ENCODE data around the gene KIAA1549. TPM values are rescaled to one million over a fixed set of nuclear protein-coding genes. Genes with fewer than 3 reads are reported as not detected.

KIAA1549 gene
- total RNA-seq, 1 donor from 2014 or later = 1.3 TPM

- no peaks in the 10 kb centered on the region for H3K36me3 Mint-ChIP-seq (ENCODE audit: low read depth)
- DNase-seq (ENCODE audit: low spot score) = no peak
- H3K27me3 Mint-ChIP-seq (ENCODE audit: low read depth) = peaks cover 22% of the 10 kb centered on the region
- H3K4me1 Mint-ChIP-seq (ENCODE audit: low read depth) = no peaks in the 10 kb centered on the region
- no peaks in the 10 kb centered on the region for H3K9me3 Mint-ChIP-seq
- no peak overlapping the region for H3K27ac Mint-ChIP-seq
- no peak overlapping the region for H3K4me3 Mint-ChIP-seq (ENCODE audit: low read depth)
- intact Hi-C loops (cut with micrococcal nuclease) = no loop called here
These were observed 10.7 kb downstream of the KIAA1549 start for GRCh38 chr7:138970446-138970845.

GRCh38 chr7:138967159-138967558 lies 14.0 kb downstream of the KIAA1549 start:
- intact Hi-C loops (cut with micrococcal nuclease) = no loop called here
- Mint-ChIP-seq H3K27me3 (ENCODE audit: low read depth) (peaks cover 25% of the 10 kb centered on the region), H3K36me3 (ENCODE audit: low read depth) (no peaks in the 10 kb centered on the region), H3K4me1 (ENCODE audit: low read depth) (peaks cover 9% of the 10 kb centered on the region), H3K27ac (no peak overlapping the region), H3K9me3 (no peaks in the 10 kb centered on the region), H3K4me3 (ENCODE audit: low read depth) (no peak overlapping the region)
- DNase-seq (ENCODE audit: low spot score) = no peak

- DNase-seq (ENCODE audit: low spot score) = no peak
- intact Hi-C loops (cut with micrococcal nuclease) = no loop called here
- no peak overlapping the region for H3K4me3 Mint-ChIP-seq (ENCODE audit: low read depth)
- no peak overlapping the region for H3K27ac Mint-ChIP-seq
- H3K36me3 Mint-ChIP-seq (ENCODE audit: low read depth) = no peaks in the 10 kb centered on the region
- H3K9me3 Mint-ChIP-seq = no peaks in the 10 kb centered on the region
- peaks cover 22% of the 10 kb centered on the region for H3K27me3 Mint-ChIP-seq (ENCODE audit: low read depth)
- H3K4me1 Mint-ChIP-seq (ENCODE audit: low read depth) = peaks cover 9% of the 10 kb centered on the region
These were observed 16.4 kb downstream of the KIAA1549 start for GRCh38 chr7:138964624-138965436.

GRCh38 chr7:138963675-138964074 lies 17.5 kb downstream of the KIAA1549 start:
- DNase-seq (ENCODE audit: low spot score) = no peak
- intact Hi-C loops (cut with micrococcal nuclease) = no loop called here

GRCh38 chr7:138962561-138963270 lies 18.5 kb downstream of the KIAA1549 start:
- no peak overlapping the region for H3K27ac Mint-ChIP-seq
- intact Hi-C loops (cut with micrococcal nuclease) = no loop called here

More at GRCh38 chr7:138963675-138964074, 17.5 kb downstream of the KIAA1549 start:
- Mint-ChIP-seq H3K9me3 (no peaks in the 10 kb centered on the region), H3K4me1 (ENCODE audit: low read depth) (peaks cover 9% of the 10 kb centered on the region), H3K27me3 (ENCODE audit: low read depth) (peaks cover 24% of the 10 kb centered on the region), H3K4me3 (ENCODE audit: low read depth) (no peak overlapping the region), H3K27ac (no peak overlapping the region), H3K36me3 (ENCODE audit: low read depth) (no peaks in the 10 kb centered on the region)

GRCh38 chr7:138961159-138961558 lies 20.0 kb downstream of the KIAA1549 start:
- Mint-ChIP-seq H3K4me1 (ENCODE audit: low read depth) (peaks cover 9% of the 10 kb centered on the region), H3K4me3 (ENCODE audit: low read depth) (no peak overlapping the region), H3K27me3 (ENCODE audit: low read depth) (peaks cover 24% of the 10 kb centered on the region), H3K36me3 (ENCODE audit: low read depth) (no peaks in the 10 kb centered on the region), H3K9me3 (peaks cover 8% of the 10 kb centered on the region), H3K27ac (no peak overlapping the region)
- no peak for DNase-seq (ENCODE audit: low spot score)
- intact Hi-C loops (cut with micrococcal nuclease) = no loop called here

More at GRCh38 chr7:138962561-138963270, 18.5 kb downstream of the KIAA1549 start:
- no peaks in the 10 kb centered on the region for H3K36me3 Mint-ChIP-seq (ENCODE audit: low read depth)
- peaks cover 24% of the 10 kb centered on the region for H3K27me3 Mint-ChIP-seq (ENCODE audit: low read depth)
- no peak overlapping the region for H3K4me3 Mint-ChIP-seq (ENCODE audit: low read depth)
- no peaks in the 10 kb centered on the region for H3K9me3 Mint-ChIP-seq
- peaks cover 9% of the 10 kb centered on the region for H3K4me1 Mint-ChIP-seq (ENCODE audit: low read depth)
- DNase-seq (ENCODE audit: low spot score) = no peak

- peaks cover 10% of the 10 kb centered on the region for H3K9me3 Mint-ChIP-seq
- H3K27me3 Mint-ChIP-seq (ENCODE audit: low read depth) = peaks cover 17% of the 10 kb centered on the region
- DNase-seq (ENCODE audit: low spot score) = no peak
- H3K27ac Mint-ChIP-seq = no peak overlapping the region
- H3K36me3 Mint-ChIP-seq (ENCODE audit: low read depth) = no peaks in the 10 kb centered on the region
- no peak overlapping the region for H3K4me3 Mint-ChIP-seq (ENCODE audit: low read depth)
- H3K4me1 Mint-ChIP-seq (ENCODE audit: low read depth) = peaks cover 6% of the 10 kb centered on the region
- intact Hi-C loops (cut with micrococcal nuclease) = no loop called here
These were observed 22.7 kb downstream of the KIAA1549 start for GRCh38 chr7:138958391-138958956.

- H3K4me3 Mint-ChIP-seq (ENCODE audit: low read depth) = no peak overlapping the region
- H3K27ac Mint-ChIP-seq = no peak overlapping the region
- DNase-seq (ENCODE audit: low spot score) = no peak
- no peaks in the 10 kb centered on the region for H3K36me3 Mint-ChIP-seq (ENCODE audit: low read depth)
- intact Hi-C loops (cut with micrococcal nuclease) = no loop called here
- H3K9me3 Mint-ChIP-seq = peaks cover 10% of the 10 kb centered on the region
- H3K4me1 Mint-ChIP-seq (ENCODE audit: low read depth) = peaks cover under 1% of the 10 kb centered on the region
- peaks cover 11% of the 10 kb centered on the region for H3K27me3 Mint-ChIP-seq (ENCODE audit: low read depth)
These were observed 23.3 kb downstream of the KIAA1549 start for GRCh38 chr7:138957753-138958390.

GRCh38 chr7:138957217-138957616 lies 24.0 kb downstream of the KIAA1549 start:
- Mint-ChIP-seq H3K27me3 (ENCODE audit: low read depth) (peaks cover 13% of the 10 kb centered on the region), H3K4me1 (ENCODE audit: low read depth) (no peaks in the 10 kb centered on the region), H3K4me3 (ENCODE audit: low read depth) (no peak overlapping the region), H3K36me3 (ENCODE audit: low read depth) (no peaks in the 10 kb centered on the region), H3K9me3 (peaks cover 10% of the 10 kb centered on the region), H3K27ac (no peak overlapping the region)
- no peak for DNase-seq (ENCODE audit: low spot score)
- intact Hi-C loops (cut with micrococcal nuclease) = no loop called here

- Mint-ChIP-seq H3K36me3 (ENCODE audit: low read depth) (no peaks in the 10 kb centered on the region), H3K4me1 (ENCODE audit: low read depth) (no peaks in the 10 kb centered on the region), H3K27me3 (ENCODE audit: low read depth) (peaks cover 24% of the 10 kb centered on the region), H3K9me3 (peaks cover 10% of the 10 kb centered on the region), H3K27ac (no peak overlapping the region), H3K4me3 (ENCODE audit: low read depth) (no peak overlapping the region)
- no peak for DNase-seq (ENCODE audit: low spot score)
- intact Hi-C loops (cut with micrococcal nuclease) = no loop called here
These were observed 26.4 kb downstream of the KIAA1549 start for GRCh38 chr7:138954545-138955475.

GRCh38 chr7:138952791-138953190 lies 28.4 kb downstream of the KIAA1549 start:
- H3K27me3 Mint-ChIP-seq (ENCODE audit: low read depth) = peaks cover 24% of the 10 kb centered on the region
- no peaks in the 10 kb centered on the region for H3K4me1 Mint-ChIP-seq (ENCODE audit: low read depth)
- no peaks in the 10 kb centered on the region for H3K36me3 Mint-ChIP-seq (ENCODE audit: low read depth)
- H3K9me3 Mint-ChIP-seq = peaks cover 10% of the 10 kb centered on the region
- intact Hi-C loops (cut with micrococcal nuclease) = no loop called here
- H3K27ac Mint-ChIP-seq = no peak overlapping the region
- H3K4me3 Mint-ChIP-seq (ENCODE audit: low read depth) = no peak overlapping the region
- DNase-seq (ENCODE audit: low spot score) = no peak

GRCh38 chr7:138951953-138952352 lies 29.2 kb downstream of the KIAA1549 start:
- Mint-ChIP-seq H3K27me3 (ENCODE audit: low read depth) (peaks cover 24% of the 10 kb centered on the region), H3K9me3 (peaks cover 10% of the 10 kb centered on the region), H3K4me1 (ENCODE audit: low read depth) (no peaks in the 10 kb centered on the region), H3K27ac (no peak overlapping the region), H3K36me3 (ENCODE audit: low read depth) (no peaks in the 10 kb centered on the region), H3K4me3 (ENCODE audit: low read depth) (no peak overlapping the region)
- DNase-seq (ENCODE audit: low spot score) = no peak
- intact Hi-C loops (cut with micrococcal nuclease) = no loop called here
